GM18520 (cell line): ENCODE data around the gene GRM8.
A peak's percentile ranks its signal among the peaks of the same experiment; 100 is the strongest.

Experiments used
- ATAC-seq: cut with Tn5 transposase; IDR thresholded peaks from one replicate; pipeline ENCODE4 v1.9.1; 2021; ENCODE audit not compliant: unreplicated experiment

The GRM8 gene

DNA sequence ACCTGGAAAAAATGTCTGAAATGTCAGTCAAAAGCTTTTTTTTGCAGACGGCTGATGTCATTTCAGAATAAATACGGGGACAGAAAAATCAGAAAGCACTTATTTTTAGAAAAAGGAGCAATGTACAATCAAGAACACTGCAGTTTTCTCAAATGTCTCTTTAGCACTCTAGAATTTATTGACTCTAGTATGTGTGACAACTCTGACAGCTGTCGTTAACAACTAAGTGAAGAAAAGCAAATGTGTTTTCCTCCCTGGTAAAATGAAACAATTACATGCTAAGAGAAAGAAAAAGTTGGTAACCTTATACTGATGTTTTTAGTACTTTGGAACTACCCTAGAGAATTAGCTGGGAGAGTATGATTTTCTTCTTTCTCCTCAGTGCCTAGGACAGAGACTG is 497.4 kb downstream of the GRM8 start:
- ATAC-seq, result no peak

DNA sequence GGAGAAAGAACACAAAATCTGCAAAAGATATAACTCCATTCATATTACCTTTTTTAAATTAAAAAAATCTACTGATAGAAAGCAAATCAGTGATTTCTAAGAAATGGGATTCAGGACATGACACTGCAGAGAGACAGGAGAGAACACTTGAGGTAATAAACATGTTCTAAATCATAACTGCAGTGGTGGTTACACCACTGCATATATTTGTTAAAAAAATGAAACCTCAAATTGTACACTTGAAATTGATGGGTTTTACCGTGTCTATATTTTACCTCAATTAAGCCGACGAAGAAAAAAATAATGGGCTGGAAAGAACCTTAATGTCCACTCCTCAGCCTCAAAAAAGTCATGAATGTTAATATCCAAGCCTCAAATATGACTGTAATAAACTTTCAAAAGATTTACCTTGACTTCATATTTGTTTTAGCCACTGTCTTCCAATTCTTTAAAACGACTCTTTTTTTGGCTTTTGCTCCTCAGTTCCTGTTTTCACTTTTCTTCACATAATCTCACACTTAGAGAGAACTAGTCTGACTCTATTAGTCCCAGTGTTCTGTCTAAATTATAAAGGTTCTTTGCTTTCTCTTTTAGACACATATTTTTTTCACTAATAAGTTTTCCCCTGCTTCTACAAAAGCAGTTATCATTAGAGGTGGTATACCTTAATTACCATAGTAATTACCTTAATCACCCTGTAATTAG is 502.4 kb downstream of the GRM8 start:
- no peak for ATAC-seq

DNA sequence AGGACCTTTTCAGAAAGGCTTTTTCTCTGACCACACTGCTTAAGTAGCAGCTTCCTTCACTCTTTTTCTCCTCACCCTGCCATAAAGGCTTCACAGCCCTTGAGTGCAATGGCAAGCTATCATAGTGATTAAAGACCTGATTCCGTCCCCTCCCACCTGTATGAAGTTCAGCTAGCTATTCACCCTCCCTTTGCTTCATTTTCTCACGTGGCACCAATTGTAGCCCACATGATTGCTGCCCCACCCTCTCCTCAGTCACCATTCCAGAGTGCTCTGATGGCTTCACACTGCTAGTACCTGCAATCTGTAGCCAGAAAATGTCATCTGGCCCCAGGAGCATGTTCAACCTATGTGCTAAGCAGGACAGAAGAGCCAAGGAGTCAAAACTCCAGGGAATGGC is 523.8 kb downstream of the GRM8 start:
- ATAC-seq, result no peak

DNA sequence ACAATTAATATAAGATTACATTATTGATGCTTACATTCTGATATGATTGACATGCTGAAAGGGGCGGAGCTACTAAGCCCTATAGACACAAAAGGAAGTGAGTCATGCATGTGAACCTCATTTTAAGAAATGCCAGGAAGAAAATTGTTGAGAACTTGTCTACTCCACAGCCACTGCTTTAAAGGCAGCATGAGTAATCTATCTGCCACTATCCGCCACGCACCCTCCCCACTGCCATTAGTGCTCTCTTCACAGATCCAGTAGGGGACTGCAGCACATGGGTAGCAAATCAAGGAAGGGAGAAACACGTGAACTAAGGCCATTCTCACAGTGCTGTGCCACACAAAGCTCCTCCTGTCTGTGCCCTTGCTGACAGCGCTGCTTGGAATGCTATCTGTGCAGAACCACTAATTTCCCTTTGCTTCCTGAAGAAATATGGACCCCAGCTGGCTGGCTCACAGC is 524.8 kb downstream of the GRM8 start:
- no peak for ATAC-seq

DNA sequence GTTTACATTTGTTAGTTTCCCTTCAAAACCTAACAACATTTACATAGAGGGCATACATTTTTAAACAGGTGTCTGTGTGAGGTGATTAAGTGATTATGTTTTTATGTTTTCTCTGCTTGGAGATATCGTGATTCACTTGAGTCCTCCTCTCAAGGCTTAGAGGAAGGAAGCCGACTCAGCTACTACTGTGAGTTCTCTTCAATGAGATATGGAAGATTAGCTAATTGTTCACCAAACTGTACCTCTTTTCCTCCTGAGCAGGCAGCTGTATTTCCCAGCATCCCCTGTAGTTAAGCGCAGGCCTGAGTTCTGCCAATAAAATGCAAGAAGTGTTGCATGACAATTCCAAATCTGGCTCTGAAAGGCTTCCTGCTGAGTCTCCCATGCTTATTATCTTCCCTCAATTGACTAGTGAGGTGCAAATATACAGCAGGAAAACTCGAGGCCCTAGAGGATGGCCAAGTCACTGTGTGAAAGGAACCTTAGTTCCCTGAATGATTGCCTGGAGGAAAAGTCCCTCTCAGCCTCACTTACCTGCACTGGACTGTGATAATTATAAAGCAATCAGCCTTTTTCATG is 528.7 kb downstream of the GRM8 start:
- no peak for ATAC-seq

DNA sequence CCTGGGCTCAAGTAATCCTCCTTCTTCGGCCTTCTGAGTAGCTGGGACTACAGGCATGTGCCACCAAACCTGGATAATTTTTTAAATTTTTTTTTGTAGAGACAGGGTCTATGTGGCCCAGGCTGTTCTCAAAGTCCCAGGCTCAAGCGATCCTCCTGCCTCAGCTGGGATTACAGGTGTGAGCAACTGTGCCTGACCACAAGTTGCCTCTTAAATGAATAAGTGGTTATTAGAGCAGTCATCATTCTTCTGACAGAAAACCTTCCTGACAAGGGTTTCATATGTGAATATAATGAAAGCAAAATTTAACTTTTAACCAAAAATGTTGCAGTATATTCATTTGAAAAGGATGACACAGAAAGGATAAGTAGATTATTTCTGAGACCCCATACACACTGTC is 532.5 kb downstream of the GRM8 start:
- ATAC-seq, result peak; percentile 85

DNA sequence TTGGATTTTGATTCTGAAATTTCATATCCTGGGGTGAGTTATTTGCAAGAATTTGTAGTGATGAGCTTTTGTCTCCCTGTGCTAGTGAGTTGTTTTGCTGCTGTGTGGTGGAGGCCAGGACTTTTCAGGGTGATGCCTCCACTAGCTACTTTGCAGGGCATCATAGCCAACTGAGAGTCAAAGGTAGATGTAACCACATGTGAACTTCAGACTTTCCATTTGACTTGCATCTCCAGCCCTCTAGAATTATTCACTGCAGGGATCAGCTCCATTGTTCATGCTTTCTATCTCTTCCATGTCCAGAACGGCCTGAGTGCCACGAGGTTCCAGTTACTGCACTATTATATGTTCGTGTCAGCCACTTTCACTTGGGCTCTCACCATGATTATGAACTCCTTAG is 534.3 kb downstream of the GRM8 start:
- ATAC-seq, result peak; percentile 50

DNA sequence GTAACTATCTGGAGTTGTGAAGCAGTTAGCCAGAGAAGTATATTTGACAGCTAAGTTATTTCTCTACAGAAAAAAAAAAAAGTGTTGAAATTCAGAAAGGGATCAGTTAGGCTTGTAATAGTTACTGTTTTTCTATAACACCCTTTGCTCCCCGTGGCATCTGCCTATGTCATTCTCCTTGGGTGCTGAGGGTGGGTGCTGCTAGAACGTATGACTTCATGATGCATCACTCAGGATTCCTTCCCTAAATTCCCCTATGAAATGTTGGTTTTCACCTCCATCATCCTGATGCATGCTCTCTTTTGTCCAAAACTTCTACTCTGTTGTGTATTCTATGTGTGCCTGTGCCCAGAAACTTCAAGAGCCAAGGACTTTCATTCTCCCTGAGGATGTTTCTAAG is 536.4 kb downstream of the GRM8 start:
- no peak for ATAC-seq

DNA sequence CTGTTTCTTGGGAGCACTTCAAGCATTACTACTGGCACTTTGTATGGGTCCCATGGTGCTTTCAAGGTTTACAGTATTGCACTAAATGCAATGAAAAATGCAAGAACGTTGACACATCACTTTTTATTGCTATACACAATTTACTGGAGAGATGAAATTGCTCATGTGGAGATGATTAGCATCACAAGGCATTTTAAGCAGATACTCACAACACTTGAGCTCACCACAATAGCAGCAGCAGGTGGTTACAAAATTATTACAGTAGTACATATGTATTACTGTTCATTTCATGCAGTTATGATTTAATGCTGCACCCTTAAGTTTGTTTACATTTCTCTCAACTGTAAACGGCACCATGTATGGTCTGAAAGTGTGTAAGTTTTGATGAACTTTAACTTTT is 537.7 kb downstream of the GRM8 start:
- no peak for ATAC-seq

DNA sequence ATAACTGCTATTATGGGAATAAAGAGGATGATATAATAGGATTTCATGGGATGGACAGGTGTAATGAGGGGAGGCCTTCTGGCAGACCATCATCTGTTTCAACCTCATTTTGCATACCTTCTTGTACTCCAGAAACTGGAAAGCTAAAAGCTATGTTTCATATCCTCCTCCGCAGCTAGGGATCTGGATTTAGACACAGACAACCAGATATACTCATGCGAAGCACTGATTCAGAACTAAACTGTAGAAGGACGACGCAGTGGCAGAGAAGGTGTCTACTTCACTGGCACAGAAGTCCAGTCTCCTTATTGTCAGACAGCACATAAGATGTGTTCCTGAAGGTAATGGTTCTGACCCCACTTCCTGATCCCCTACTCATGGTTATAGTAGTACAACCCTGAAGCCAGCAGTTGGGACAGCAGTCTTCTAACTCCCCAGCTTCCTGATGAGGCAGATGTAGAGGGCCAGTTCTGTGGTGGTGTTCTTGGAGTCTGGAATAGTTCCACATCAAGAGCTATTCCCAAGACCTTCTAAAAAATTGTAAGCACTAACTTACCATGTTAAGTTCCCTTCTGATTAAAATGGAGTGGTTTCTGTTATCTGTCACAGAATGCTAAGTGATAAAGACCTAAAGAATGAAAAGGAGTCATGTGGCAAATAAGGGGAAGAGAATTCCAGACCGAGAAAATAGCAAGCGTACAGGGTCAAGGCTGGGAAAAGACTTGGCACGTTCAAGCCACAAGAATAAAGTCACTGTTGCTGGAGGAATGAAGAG is 550.3 kb downstream of the GRM8 start:
- peak; percentile 30 for ATAC-seq

DNA sequence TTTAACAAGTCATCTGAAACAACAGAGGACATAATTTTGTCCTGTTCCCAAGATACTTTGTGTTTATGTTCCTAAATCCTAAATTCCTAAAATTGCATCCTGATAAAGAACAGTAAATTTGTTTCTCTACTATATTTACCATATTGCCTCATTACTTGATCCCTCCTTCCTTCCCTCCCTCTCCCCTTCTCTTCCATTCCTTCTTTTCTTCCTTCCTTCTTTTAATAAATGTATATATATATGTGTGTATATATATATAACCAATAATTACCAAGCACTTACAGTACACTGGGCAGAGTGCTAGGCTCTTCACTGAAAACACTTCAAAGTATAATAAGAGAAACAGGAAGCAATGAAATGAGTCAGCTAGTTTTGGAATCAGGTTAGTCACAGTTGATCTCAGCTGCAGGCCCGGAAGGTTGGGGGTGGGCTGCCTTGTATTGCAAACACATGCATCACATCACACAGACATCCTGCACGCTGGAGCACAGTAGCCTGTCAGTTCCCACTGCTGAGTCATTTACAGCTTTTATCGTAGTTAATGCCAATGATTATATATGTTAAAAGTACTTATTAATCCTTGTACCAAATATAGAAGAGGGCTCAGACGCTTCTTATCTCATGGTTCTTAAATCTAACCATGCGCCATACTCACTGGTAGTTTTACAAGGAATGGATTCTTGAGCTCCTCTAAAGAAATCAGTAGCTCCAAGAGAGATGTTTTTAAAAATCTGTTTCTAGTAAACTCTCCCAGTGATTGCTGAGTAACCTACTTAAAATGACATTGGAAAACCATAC is 551.7 kb downstream of the GRM8 start:
- peak; percentile 91 for ATAC-seq

DNA sequence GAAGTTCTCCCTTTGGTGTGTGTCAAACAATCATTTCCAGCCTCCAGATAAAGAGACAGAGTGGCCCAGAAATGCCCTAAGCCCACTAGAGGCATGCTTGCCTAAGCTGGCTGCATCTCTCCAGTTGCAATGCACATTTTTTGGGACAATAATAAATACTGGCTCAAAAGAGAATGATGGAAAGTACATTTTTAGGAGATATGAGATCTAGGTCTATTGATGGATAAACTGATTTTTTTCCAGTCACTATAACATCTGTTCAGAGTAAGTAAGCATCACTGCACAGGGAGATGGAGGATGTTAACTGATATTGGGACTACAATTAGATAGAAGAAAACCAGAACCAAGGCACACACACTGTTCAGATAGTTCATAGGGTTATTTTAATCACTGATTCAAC is 553.0 kb downstream of the GRM8 start:
- ATAC-seq, result no peak

DNA sequence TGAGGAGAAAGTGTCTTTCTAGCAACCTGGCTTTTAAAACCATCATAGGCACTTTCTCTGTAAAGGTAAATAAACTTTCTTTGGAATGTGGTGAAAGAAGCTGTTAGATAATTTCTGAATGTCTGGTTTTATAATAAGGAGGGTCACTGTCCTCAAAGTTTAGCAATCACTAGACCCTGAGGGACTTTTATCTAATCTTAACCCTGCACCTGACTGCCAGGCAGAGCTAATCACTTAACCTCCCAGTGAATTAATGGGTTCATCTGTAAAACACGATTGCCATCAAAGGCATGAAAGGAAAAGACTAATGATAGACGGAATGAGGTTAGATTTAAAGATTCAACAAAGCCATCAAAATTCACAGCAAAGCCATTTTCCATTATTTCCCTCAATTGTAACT is 553.8 kb downstream of the GRM8 start:
- ATAC-seq, result no peak

DNA sequence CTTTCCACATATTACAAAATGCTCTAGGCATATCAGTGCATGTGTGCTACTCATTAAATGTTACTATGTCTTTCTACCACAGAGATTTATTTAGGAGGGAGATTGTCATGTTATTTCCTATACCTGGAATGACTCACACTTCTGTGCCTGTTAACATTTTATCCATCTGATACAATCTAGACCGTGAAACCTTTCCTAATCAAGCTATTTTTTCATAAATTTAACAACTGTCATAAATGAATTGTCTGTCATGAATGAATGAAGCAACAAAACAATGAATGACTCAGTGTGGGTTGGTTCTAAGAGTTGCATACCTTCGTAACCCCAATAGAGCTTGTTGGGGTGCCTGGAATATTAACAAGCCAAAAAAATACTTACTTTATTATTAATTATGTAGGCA is 554.3 kb downstream of the GRM8 start:
- ATAC-seq, result no peak

DNA sequence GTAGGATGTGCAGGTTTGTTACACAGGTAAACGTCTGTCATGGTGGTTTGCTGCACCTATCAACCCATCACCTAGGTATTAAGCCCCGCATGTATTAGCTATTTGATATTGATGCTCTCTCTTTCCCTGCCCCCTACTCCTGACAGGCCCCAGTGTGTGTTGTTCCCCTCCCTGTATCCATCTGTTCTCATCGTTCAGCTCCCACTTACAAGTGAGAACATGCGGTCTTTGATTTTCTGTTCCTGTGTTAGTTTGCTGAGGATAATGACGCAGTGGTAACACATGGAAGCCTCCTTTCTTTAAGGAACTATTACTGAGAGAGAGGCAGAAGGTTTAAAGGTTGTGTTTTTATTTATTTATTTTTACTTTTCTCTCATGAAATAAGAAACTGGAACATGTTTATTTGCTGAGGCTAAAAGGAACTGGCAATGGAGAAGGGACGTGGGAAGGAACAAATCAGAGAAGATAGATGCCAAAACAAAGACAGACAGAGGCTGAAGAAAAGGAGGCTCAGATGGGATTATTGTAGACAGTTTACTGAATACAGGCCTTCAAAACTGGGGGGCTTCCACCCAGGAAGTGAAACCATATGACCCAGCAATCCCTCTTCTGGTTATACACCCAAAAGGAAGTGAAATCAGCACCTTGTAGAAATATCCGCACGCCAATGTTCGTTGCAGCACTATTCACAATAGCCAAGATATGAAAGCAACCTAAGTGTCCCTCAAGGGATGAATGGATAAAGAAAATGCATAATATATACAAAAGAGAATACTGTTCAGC is 556.3 kb downstream of the GRM8 start:
- peak; percentile 23 for ATAC-seq

DNA sequence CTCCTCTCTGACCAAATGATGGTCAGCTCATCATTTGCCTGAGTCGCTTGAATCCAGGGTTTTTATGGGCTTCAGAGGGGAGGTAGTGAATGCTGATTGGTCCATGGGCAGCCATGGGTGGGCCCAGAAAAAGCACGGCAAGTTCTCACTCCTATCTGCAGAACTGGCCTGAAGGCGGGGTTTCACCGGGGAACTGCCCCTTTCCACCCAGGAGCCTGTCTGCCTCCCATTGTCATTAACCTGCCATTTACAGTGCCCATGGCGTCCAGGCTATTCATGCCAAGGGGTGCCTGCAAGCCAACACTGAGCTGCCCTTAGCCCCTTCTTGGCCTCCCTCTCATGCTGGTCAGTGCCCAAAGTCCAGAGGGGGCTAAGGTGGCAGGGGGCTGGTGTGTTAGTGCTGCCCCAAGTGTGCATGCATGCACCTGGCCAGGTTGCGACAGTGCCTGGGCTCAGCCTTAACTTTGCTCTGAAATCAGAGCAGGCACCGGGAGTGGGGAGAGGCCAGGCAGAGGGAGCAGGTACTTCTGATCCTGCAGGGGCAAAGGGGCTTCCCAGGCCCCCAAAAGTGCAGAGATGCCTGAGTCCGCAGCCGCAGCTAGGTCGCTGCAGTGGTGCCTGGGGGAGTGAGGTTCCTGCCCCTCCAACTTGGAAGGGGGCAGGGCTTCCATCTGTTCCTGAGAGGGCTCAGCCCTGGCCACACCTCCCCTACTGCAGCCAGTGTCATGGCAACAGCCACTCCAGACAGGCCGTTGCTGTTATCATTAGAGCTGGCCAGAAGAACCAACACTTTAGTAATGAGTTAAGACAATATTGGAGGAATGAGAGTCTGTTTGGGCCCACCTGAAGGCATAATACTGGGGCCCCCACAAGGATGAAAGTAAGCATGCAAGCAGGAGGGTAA is 561.6 kb downstream of the GRM8 start:
- no peak for ATAC-seq

DNA sequence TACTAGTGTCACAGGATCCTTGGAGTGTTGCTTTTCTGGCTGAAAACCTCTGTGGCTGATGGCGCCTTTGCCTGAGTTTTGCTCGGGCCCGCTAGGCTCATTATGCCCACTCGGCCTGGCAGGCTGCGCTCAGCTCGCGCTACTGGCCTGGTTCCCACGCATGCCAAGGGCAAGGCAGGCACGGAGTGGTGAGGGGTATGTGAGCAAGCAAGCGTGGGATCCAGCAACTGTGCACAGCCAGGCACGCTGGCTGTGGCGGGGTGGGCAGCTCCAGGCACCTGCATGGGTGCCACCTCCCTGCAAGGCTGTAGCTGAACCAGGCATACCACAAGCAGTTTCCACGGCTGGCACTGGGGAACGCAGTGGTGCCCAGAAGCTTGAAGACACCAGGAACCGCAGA is 562.6 kb downstream of the GRM8 start:
- no peak for ATAC-seq

DNA sequence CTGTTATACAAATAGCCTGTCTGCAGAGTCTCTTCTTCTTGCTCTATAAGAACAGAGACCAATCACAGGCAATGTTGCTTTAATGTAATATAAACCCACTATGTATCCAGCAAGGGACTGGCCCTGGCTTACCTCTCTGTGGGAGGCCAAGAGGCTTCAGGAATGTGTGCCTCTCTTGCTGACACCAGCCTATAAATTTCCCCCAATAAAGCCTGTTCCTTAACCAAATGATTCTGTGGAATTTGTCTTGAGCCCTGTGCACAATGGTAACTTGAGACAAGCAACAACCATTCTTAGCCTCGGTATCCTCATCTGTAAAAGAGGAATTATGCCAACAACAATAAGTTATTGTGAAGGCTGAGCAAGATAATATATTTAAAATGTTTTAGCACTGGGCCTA is 563.7 kb downstream of the GRM8 start:
- no peak for ATAC-seq

DNA sequence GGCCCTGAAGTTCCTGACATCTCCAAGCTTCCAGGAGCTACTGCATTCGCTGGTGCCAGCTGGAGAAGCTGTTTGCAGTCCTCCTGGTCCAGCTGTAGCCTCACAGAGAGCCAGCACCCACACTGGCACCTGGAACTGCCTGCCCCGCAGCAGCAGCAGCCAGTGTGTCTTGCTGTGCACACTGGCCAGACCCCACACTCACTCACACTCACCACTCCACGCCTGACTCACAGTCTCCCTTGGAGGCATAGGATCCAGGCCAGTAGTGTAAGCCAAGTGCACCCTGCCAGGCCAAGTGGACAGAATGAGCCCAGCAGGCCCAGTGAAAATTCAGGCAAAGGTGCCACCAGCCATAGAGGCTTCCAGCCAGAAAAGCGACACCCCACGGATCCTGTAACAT is 566.3 kb downstream of the GRM8 start:
- ATAC-seq, result no peak

DNA sequence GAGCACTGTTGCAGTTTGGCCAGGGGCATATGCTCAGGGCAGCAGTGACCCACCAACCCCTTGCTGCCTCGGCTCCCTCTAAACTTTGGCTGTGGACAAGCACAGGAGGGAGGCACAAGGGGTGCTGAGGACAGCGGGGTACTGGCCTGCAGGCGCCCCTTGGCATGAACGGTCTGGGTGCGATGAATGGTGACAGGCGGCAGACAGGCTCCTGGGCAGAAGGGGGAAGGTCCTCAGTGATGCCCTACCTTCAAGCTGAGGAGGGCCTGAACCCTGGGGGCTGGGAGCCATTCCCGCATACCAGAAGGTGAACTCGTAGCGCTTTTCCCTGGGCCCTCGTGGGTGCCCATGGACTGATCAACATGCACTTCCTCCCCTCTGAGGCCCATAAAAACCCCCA is 567.1 kb downstream of the GRM8 start:
- ATAC-seq, result no peak
